ENCODE data around the gene ZNF354C.

GRCh38 chr5:179126506-179126991 lies 66.4 kb downstream of the ZNF354C start:
- TF ChIP-seq CTCF (IDR thresholded peaks at IDR 0.05) (no peak), POLR2A (IDR thresholded peaks at IDR 0.05) (no peak)

Measured in testis (tissue), 2 donors.